GM12878 (cell line): Measurements from ENCODE around the gene ZSCAN26. TPM values are rescaled to one million over a fixed set of nuclear protein-coding genes. Genes with fewer than 3 reads are reported as not detected.

Experiments
- CBX5 ChIP-seq: sonication (generic); IDR thresholded peaks from 2 replicates; pipeline ENCODE4 v1.6.1; 2016; ENCODE audit warnings: low read depth, moderate library complexity, mild to moderate bottlenecking, inconsistent platforms
- CHD1 ChIP-seq: IDR thresholded peaks from 2 replicates; pipeline ENCODE4 v1.6.1; 2012; ENCODE audit warnings: low read depth, low read length, improper control_type of control experiment
- EGR1 ChIP-seq, 2 experiments: IDR thresholded peaks; 1 replicate in 1 of 2; 2 replicates in 1 of 2; pipeline ENCODE4 v1.6.1; 2011 to 2012; ENCODE audit warnings: low read depth in 2 of 2, low read length in 2 of 2, borderline replicate concordance in 1 of 2, mild to moderate bottlenecking in 1 of 2, moderate library complexity in 1 of 2
- EZH2 ChIP-seq: IDR thresholded peaks from 2 replicates; pipeline ENCODE4 v1.6.1; 2012; ENCODE audit warnings: low read depth, mild to moderate bottlenecking, control low read depth, inconsistent platforms, low read length, borderline replicate concordance; ENCODE audit not compliant: control insufficient read depth
- IRF5 ChIP-seq: fragments of 450-650 bp; IDR thresholded peaks from 2 replicates; pipeline ENCODE4 v1.6.1; 2017; ENCODE audit warnings: borderline replicate concordance
- JUND ChIP-seq: IDR thresholded peaks from 2 replicates; pipeline ENCODE4 v1.6.1; 2012; ENCODE audit warnings: low read depth, mild to moderate bottlenecking, low read length, improper control_type of control experiment, moderate library complexity
- LARP7 ChIP-seq: fragments of 450-650 bp; IDR thresholded peaks from 2 replicates; pipeline ENCODE4 v1.6.1; 2017; ENCODE audit warnings: mild to moderate bottlenecking
- NKRF ChIP-seq: fragments of 450-650 bp; conservative IDR thresholded peaks from 2 replicates; pipeline ENCODE4 v1.6.1; 2017; ENCODE audit warnings: mild to moderate bottlenecking, moderate library complexity
- PBX3 ChIP-seq: IDR thresholded peaks from 2 replicates; pipeline ENCODE4 v1.6.1; 2011; ENCODE audit warnings: mild to moderate bottlenecking, low read depth, low read length, moderate library complexity; ENCODE audit not compliant: insufficient replicate concordance
- ZNF622 ChIP-seq: fragments of 450-650 bp; IDR thresholded peaks from 2 replicates; pipeline ENCODE4 v1.6.1; 2017; ENCODE audit warnings: mild to moderate bottlenecking, inconsistent platforms
- polyA plus RNA-seq, 11 experiments: library from polyadenylated mRNA; depleted of rRNA in 4 of 11; unstranded in 6 of 11; stranded (reverse) in 5 of 11; fragments of >200 nt; fragmentation: Nextera tagmentation in 4 of 11; fragmentation: Illumina TruSeq in 1 of 11; extraction: Ambion mirVana in 4 of 11; extraction: Trizol in 1 of 11; gene quantifications; 1 replicate in 1 of 11; 2 replicates in 10 of 11; pipeline versions ENCODE4 v1.2.1 to v1.2.3, GENCODE V29; 2011 to 2016; ENCODE audit warnings: inconsistent platforms in 2 of 11, missing spikeins in 2 of 11, low read depth in 1 of 11
- total RNA-seq, 4 experiments: library from RNA; depleted of rRNA in 3 of 4; stranded (reverse); fragments of >200 nt in 3 of 4; fragmentation: Illumina TruSeq in 1 of 4; extraction: Trizol in 1 of 4; gene quantifications; 2 replicates each; pipeline versions ENCODE4 v1.2.1 to v1.2.3, GENCODE V29; 2013 to 2021

ZSCAN26 gene
- total and polyA plus RNA-seq, 10 of the 15 experiments (the other 5 are each of a cell fraction or from before 2014, with no cell fraction given) = 4.5 to 13.3 (median 6.5) TPM

- TF ChIP-seq CHD1 (0 out of 2 replicates have a peak, but pooled peaks have one; percentile 52), NKRF (peak; percentile 74), EZH2 (no peak), CBX5 (no peak), ZNF622 (no peak; the same call in 1 of the 2 replicates), PBX3 (no peak), LARP7 (peak; percentile 72; the same call in 1 of the 2 replicates), JUND (no peak), IRF5 (no peak), EGR1 (IDR thresholded peaks at IDR 0.05; ENCODE audit: borderline replicate concordance in 1 of 2, low read depth in 2 of 2, low read length in 2 of 2) (peak in 1 of 2 experiments; percentile 55; a peak in 2 of 3 replicates)
- TF ChIP-seq, all 136 proteins: peak for 74
Measured at GRCh38 chr6:28225056-28225834, 41.7 kb upstream of the ZSCAN26 start, which contains the start of gene ZSCAN9 (continued).
